DMS153 treated with DMSO at 0.1 percent for 48 hours (cell line): ENCODE results near the gene PHF11.
"Not testable (repeated sequence)": the region's sequence is repeated elsewhere in the genome, so short reads cannot be mapped to it uniquely, and the experiment has no call there.

ENCODE experiments used
- DNase-seq: peaks from one replicate; lab custom pipeline; 2025; ENCODE audit not compliant: unreplicated experiment; lab: John Stamatoyannopoulos, UW

Gene PHF11

GRCh38 chr13:49495783-49496762, at the start of gene PHF11:
TSS of gene PHF11 (plus strand) at chr13:49495953. CDS start at chr13:49496002, 49 bp downstream.
- peak; percentile 45 for DNase-seq

- no peak for DNase-seq
Observed at GRCh38 chr13:49446473-49446872, 49.3 kb upstream of the PHF11 start.

- no peak for DNase-seq
Observed at GRCh38 chr13:49448753-49449152, 47.0 kb upstream of the PHF11 start.

GRCh38 chr13:49450105-49450819, 45.5 kb upstream of the PHF11 start:
- DNase-seq, result no peak

- DNase-seq, result no peak
Observed at GRCh38 chr13:49452725-49453457, 42.9 kb upstream of the PHF11 start.

- no peak for DNase-seq
Observed at GRCh38 chr13:49453465-49453864, 42.3 kb upstream of the PHF11 start.

- DNase-seq, result no peak
Observed at GRCh38 chr13:49454388-49455006, 41.3 kb upstream of the PHF11 start.

- no peak for DNase-seq
Observed at GRCh38 chr13:49455007-49455398, 40.8 kb upstream of the PHF11 start.

GRCh38 chr13:49456156-49456555, 39.6 kb upstream of the PHF11 start:
- no peak for DNase-seq

- no peak for DNase-seq
Observed at GRCh38 chr13:49457221-49457620, 38.5 kb upstream of the PHF11 start.

GRCh38 chr13:49459580-49459979, 36.2 kb upstream of the PHF11 start:
- DNase-seq, result no peak

- no peak for DNase-seq
Observed at GRCh38 chr13:49464085-49464484, 31.7 kb upstream of the PHF11 start.

- no peak for DNase-seq
Observed at GRCh38 chr13:49464621-49465325, 31.0 kb upstream of the PHF11 start.

GRCh38 chr13:49466292-49466838, 29.4 kb upstream of the PHF11 start:
- no peak for DNase-seq

- DNase-seq, result no peak
Observed at GRCh38 chr13:49472186-49472585, 23.6 kb upstream of the PHF11 start.

GRCh38 chr13:49476529-49476928, 19.2 kb upstream of the PHF11 start:
- no peak for DNase-seq

- no peak for DNase-seq
Observed at GRCh38 chr13:49481788-49482187, 14.0 kb upstream of the PHF11 start.

- DNase-seq, result no peak
Observed at GRCh38 chr13:49488563-49488962, 7.2 kb upstream of the PHF11 start.

GRCh38 chr13:49494645-49495044, 1.1 kb upstream of the PHF11 start:
- no peak for DNase-seq

- not testable (repeated sequence) for DNase-seq
Observed at GRCh38 chr13:49496837-49497236, 1.1 kb downstream of the PHF11 start.
